GM10266 (cell line): ENCODE measurements around the gene PRKN.

Experiments
- DNase-seq: peaks from one replicate; pipeline ENCODE4 v3.0.0; 2012; ENCODE audit errors: extremely low spot score
- CTCF ChIP-seq: IDR thresholded peaks from 2 replicates; pipeline ENCODE4 v1.5.1; 2012; ENCODE audit warnings: mild to moderate bottlenecking, low read depth; ENCODE audit not compliant: control insufficient read depth, insufficient read depth; ENCODE audit errors: missing control alignments

The PRKN gene

GRCh38 chr6:162450358-162450757 lies 277.2 kb downstream of the PRKN start:
- DNase-seq = no peak
- no peak for TF ChIP-seq CTCF

- TF ChIP-seq CTCF = no peak
- no peak for DNase-seq
Observed at GRCh38 chr6:162448294-162448693, 279.3 kb downstream of the PRKN start.

GRCh38 chr6:162443101-162443500 lies 284.5 kb downstream of the PRKN start:
- no peak for DNase-seq
- no peak for TF ChIP-seq CTCF

GRCh38 chr6:162442687-162443086 lies 284.9 kb downstream of the PRKN start:
- no peak for TF ChIP-seq CTCF
- no peak for DNase-seq

- TF ChIP-seq CTCF = no peak
- no peak for DNase-seq
Observed at GRCh38 chr6:162441991-162442390, 285.6 kb downstream of the PRKN start.

GRCh38 chr6:162438980-162439379 lies 288.6 kb downstream of the PRKN start:
- TF ChIP-seq CTCF = no peak
- DNase-seq = no peak

- no peak for DNase-seq
- no peak for TF ChIP-seq CTCF
Observed at GRCh38 chr6:162435071-162435470, 292.5 kb downstream of the PRKN start.
